Kidney (tissue), 14 donors: ENCODE measurements around the gene DNAJC1. TPM values are rescaled to one million over a fixed set of nuclear protein-coding genes. Genes with fewer than 3 reads are reported as not detected.
A peak's percentile ranks its signal among the peaks of the same experiment; 100 is the strongest.

Source experiments
- DNase-seq, 5 donors: peaks; one replicate each; pipeline ENCODE4 v3.0.0-alpha.2; 2013 to 2020
- FAIRE-seq: peaks from 2 replicates; lab custom pipeline; 2012; peaks lifted over from hg19 to GRCh38; lab: Jason Lieb, UNC
- H3K27ac ChIP-seq, 2 donors: one replicate each; pipeline ENCODE4 v1.7.0; 2013; ENCODE audit warnings: low read depth in 2 of 2, low read length in 2 of 2, inconsistent platforms in 1 of 2
- H3K27me3 ChIP-seq: one replicate; pipeline ENCODE4 v1.7.1; 2013; ENCODE audit warnings: low read length, inconsistent platforms; ENCODE audit not compliant: control insufficient read depth, insufficient read depth
- H3K36me3 ChIP-seq, 3 donors: one replicate each; pipeline versions ENCODE4 v1.7.0 to v1.7.1; 2013; ENCODE audit warnings: low read length in 3 of 3, control low read depth in 1 of 3, inconsistent platforms in 1 of 3; ENCODE audit not compliant: insufficient read depth in 3 of 3, control insufficient read depth in 2 of 3
- H3K4me1 ChIP-seq, 3 donors: one replicate each; pipeline versions ENCODE4 v1.7.0 to v1.7.1; 2013; ENCODE audit warnings: low read length in 3 of 3, inconsistent platforms in 1 of 3, low read depth in 1 of 3; ENCODE audit not compliant: control insufficient read depth in 2 of 3, insufficient read depth in 2 of 3
- H3K4me3 ChIP-seq, 3 donors: one replicate each; pipeline versions ENCODE4 v1.7.0 to v1.8.1; 2013; ENCODE audit warnings: low read length in 3 of 3, control low read depth in 1 of 3, inconsistent platforms in 1 of 3
- H3K9ac ChIP-seq, 3 donors: one replicate each; pipeline versions ENCODE4 v1.7.0 to v1.7.1; 2013; ENCODE audit warnings: low read length in 3 of 3, control low read depth in 1 of 3, inconsistent platforms in 1 of 3
- H3K9me3 ChIP-seq, 3 donors: one replicate each; pipeline versions ENCODE4 v1.7.0 to v1.7.1; 2013; ENCODE audit warnings: low read length in 3 of 3, control low read depth in 1 of 3, inconsistent platforms in 1 of 3; ENCODE audit not compliant: control insufficient read depth in 2 of 3, insufficient read depth in 1 of 3
- intact Hi-C: fragments of 100-400 bp; cut with DNase I; formaldehyde crosslinking; loops from one replicate; pipeline ENCODE4 v1.11.1; 2022
- polyA plus RNA-seq: library from polyadenylated mRNA; stranded (reverse); fragments of 350-450 nt; fragmentation: Illumina TruSeq; extraction: RNeasy Lipid Tissue Mini Kit (QIAGEN cat#74804); gene quantifications from one replicate; pipeline ENCODE4 v1.2.3, GENCODE V29; 2014; ENCODE audit warnings: low read depth, low replicate concordance; ENCODE audit not compliant: insufficient read depth
- total RNA-seq: library from RNA; stranded (reverse); fragmentation: NEBNext Ultra II Directional; extraction: Animal tissue kit (Norgen Biotek cat#: 25700); gene quantifications from one replicate; pipeline ENCODE4 v1.2.1, GENCODE V29; 2021
- TF ChIP-seq, protein P1 (sequence below): IDR thresholded peaks from 3 replicates; pipeline ENCODE4 v1.5.1; 2012; ENCODE audit warnings: mild to moderate bottlenecking, moderate library complexity, borderline replicate concordance; ENCODE audit not compliant: insufficient read depth; ENCODE audit errors: extremely low read depth
- donor health status: control.
- donor health status: control.
- donor health status: control.
- donor health status: control.
- donor health status: control.
- donor health status: DM: yes; HTN: yes; CAD: no.
- donor health status: Normal renal cell carcinoma (clear cell type).

The DNAJC1 gene
- total and polyA plus RNA-seq, 2 donors from 2014 or later = 33.4 to 34.8 TPM

- Histone ChIP-seq H3K9ac (no peak overlapping the region), H3K27ac (no peak overlapping the region), H3K4me3 (no peak overlapping the region), H3K36me3 (no peaks in the 10 kb centered on the region), H3K27me3 (no peaks in the 10 kb centered on the region), H3K9me3 (no peaks in the 10 kb centered on the region), H3K4me1 (peaks cover 0 to 3% (median 0%) of the 10 kb centered on the region in 3 donors)
- intact Hi-C loops = no loop called here
- peak; percentile 21 for FAIRE-seq
- peak in 1 of 5 donors; percentile 37 for DNase-seq
- TF ChIP-seq, protein P1, sequence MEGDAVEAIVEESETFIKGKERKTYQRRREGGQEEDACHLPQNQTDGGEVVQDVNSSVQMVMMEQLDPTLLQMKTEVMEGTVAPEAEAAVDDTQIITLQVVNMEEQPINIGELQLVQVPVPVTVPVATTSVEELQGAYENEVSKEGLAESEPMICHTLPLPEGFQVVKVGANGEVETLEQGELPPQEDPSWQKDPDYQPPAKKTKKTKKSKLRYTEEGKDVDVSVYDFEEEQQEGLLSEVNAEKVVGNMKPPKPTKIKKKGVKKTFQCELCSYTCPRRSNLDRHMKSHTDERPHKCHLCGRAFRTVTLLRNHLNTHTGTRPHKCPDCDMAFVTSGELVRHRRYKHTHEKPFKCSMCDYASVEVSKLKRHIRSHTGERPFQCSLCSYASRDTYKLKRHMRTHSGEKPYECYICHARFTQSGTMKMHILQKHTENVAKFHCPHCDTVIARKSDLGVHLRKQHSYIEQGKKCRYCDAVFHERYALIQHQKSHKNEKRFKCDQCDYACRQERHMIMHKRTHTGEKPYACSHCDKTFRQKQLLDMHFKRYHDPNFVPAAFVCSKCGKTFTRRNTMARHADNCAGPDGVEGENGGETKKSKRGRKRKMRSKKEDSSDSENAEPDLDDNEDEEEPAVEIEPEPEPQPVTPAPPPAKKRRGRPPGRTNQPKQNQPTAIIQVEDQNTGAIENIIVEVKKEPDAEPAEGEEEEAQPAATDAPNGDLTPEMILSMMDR = no peak
Observed at GRCh38 chr10:21926949-21927348, 76.6 kb downstream of the DNAJC1 start.

DNA sequence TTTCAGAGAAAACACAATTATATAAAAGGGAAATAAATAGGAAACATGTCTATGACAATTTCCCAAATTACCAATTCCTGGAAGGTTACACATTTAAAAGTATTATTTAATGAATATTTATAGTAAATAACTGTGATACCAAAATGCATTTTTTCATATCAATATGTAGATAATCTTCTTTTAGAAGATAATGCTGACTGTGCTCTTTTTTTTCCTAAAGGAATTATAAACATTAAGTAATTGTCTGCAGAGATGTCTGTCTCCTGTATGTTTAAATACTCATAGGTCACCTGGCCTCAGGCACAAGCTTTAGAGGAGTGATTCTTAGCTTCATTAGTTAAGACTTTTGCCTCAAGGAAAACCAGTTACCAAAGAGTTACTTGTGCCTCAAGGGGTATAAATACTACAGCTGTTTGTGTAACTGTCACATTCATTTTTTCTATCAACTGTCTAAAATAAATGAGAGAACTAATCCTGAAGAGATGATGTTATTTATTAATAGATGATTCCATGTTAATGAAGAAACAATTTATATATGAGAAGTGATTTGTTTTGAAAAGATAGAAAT, 77.1 kb downstream of the DNAJC1 start:
- FAIRE-seq (no peak), DNase-seq (no peak)
- Histone ChIP-seq H3K27ac (no peak overlapping the region), H3K36me3 (no peaks in the 10 kb centered on the region), H3K4me1 (peaks cover 0 to 3% (median 0%) of the 10 kb centered on the region in 3 donors), H3K9ac (no peak overlapping the region), H3K27me3 (no peaks in the 10 kb centered on the region), H3K9me3 (no peaks in the 10 kb centered on the region), H3K4me3 (no peak overlapping the region)
- intact Hi-C loops = no loop called here
- TF ChIP-seq, protein P1 = no peak

GRCh38 chr10:21925851-21926250, 77.7 kb downstream of the DNAJC1 start:
- FAIRE-seq (no peak), DNase-seq (no peak)
- H3K36me3 ChIP-seq = no peaks in the 10 kb centered on the region
- TF ChIP-seq, protein P1 = no peak
- H3K4me1 ChIP-seq = peaks cover 0 to 3% (median 0%) of the 10 kb centered on the region in 3 donors
- no peaks in the 10 kb centered on the region for H3K9me3 ChIP-seq
- no peaks in the 10 kb centered on the region for H3K27me3 ChIP-seq
- no peak overlapping the region for H3K9ac ChIP-seq
- H3K27ac ChIP-seq = no peak overlapping the region
- H3K4me3 ChIP-seq = no peak overlapping the region
- intact Hi-C loops = no loop called here

GRCh38 chr10:21924511-21924910, 79.0 kb downstream of the DNAJC1 start:
- no peaks in the 10 kb centered on the region for H3K9me3 ChIP-seq
- no peak overlapping the region for H3K9ac ChIP-seq
- no peak for DNase-seq
- peaks cover 0 to 3% (median 0%) of the 10 kb centered on the region in 3 donors for H3K4me1 ChIP-seq
- H3K27ac ChIP-seq = no peak overlapping the region
- TF ChIP-seq, protein P1 = no peak
- no peaks in the 10 kb centered on the region for H3K27me3 ChIP-seq
- FAIRE-seq = no peak
- intact Hi-C loops = no loop called here
- H3K36me3 ChIP-seq = no peaks in the 10 kb centered on the region
- H3K4me3 ChIP-seq = no peak overlapping the region
